A549 (cell line): Measurements from ENCODE around the gene DOK7.

Source experiments
- CHD2 ChIP-seq: fragments of 150-350 bp; IDR thresholded peaks from 2 replicates; pipeline ENCODE4 v1.6.1; 2014; ENCODE audit warnings: low read length; ENCODE audit not compliant: partially characterized antibody
- EP300 ChIP-seq, 2 experiments: fragments of >200 bp; sonication (Bioruptor Twin); formaldehyde crosslinking; IDR thresholded peaks; 2 replicates in 1 of 2; 3 replicates in 1 of 2; pipeline ENCODE4 v1.6.1; 2016 to 2017
- JUN ChIP-seq, 2 experiments: fragments of >200 bp; sonication (Bioruptor Twin); formaldehyde crosslinking; IDR thresholded peaks; 2 replicates in 1 of 2; 3 replicates in 1 of 2; pipeline ENCODE4 v1.6.1; 2016 to 2017
- NR3C1 ChIP-seq: fragments of >200 bp; sonication (Bioruptor Twin); formaldehyde crosslinking; IDR thresholded peaks from 3 replicates; pipeline ENCODE4 v1.6.1; 2017
- POLR2A ChIP-seq: IDR thresholded peaks from 2 replicates; pipeline ENCODE4 v1.6.1; 2012; ENCODE audit warnings: mild to moderate bottlenecking, low read length
- REST ChIP-seq: fragments of 200-600 bp; sonication (generic); IDR thresholded peaks from 2 replicates; pipeline ENCODE4 v1.6.1; 2016; ENCODE audit warnings: antibody characterized with exemption, mild to moderate bottlenecking, moderate library complexity
- RNF2 ChIP-seq: fragments of 200-600 bp; sonication (generic); IDR thresholded peaks from 2 replicates; pipeline ENCODE4 v1.6.1; 2016; ENCODE audit warnings: low read depth, mild to moderate bottlenecking, antibody characterized with exemption, moderate library complexity, borderline replicate concordance
- SREBF2 ChIP-seq: fragments of 450-650 bp; IDR thresholded peaks from 2 replicates; pipeline ENCODE4 v1.6.1; 2014; ENCODE audit warnings: mild to moderate bottlenecking, moderate library complexity
- TF ChIP-seq, protein P1 (sequence below): fragments of >200 bp; sonication (Bioruptor Twin); formaldehyde crosslinking; IDR thresholded peaks from 3 replicates; pipeline ENCODE4 v1.5.1; 2016
- TF ChIP-seq, protein P2 (sequence below): fragments of 450-650 bp; IDR thresholded peaks from 2 replicates; pipeline ENCODE4 v1.6.1; 2014; ENCODE audit warnings: antibody characterized with exemption

- TF ChIP-seq CHD2 (no peak), EP300 (IDR thresholded peaks at IDR 0.05) (no peak), SREBF2 (no peak), POLR2A (no peak), RNF2 (no peak), JUN (IDR thresholded peaks at IDR 0.05) (no peak), REST (no peak), NR3C1 (no peak)
- TF ChIP-seq, protein P1, sequence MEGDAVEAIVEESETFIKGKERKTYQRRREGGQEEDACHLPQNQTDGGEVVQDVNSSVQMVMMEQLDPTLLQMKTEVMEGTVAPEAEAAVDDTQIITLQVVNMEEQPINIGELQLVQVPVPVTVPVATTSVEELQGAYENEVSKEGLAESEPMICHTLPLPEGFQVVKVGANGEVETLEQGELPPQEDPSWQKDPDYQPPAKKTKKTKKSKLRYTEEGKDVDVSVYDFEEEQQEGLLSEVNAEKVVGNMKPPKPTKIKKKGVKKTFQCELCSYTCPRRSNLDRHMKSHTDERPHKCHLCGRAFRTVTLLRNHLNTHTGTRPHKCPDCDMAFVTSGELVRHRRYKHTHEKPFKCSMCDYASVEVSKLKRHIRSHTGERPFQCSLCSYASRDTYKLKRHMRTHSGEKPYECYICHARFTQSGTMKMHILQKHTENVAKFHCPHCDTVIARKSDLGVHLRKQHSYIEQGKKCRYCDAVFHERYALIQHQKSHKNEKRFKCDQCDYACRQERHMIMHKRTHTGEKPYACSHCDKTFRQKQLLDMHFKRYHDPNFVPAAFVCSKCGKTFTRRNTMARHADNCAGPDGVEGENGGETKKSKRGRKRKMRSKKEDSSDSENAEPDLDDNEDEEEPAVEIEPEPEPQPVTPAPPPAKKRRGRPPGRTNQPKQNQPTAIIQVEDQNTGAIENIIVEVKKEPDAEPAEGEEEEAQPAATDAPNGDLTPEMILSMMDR: no peak
- TF ChIP-seq, protein P2, sequence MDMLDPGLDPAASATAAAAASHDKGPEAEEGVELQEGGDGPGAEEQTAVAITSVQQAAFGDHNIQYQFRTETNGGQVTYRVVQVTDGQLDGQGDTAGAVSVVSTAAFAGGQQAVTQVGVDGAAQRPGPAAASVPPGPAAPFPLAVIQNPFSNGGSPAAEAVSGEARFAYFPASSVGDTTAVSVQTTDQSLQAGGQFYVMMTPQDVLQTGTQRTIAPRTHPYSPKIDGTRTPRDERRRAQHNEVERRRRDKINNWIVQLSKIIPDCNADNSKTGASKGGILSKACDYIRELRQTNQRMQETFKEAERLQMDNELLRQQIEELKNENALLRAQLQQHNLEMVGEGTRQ: no peak
Measured at GRCh38 chr4:3427134-3427476, 36.0 kb upstream of the DOK7 start.
